Measurements from ENCODE around the gene PIK3C3. TPM values are rescaled to one million over a fixed set of nuclear protein-coding genes. Genes with fewer than 3 reads are reported as not detected.

PIK3C3 gene
- total RNA-seq, 1 experiment from 2014 or later = 50.8 TPM

DNA sequence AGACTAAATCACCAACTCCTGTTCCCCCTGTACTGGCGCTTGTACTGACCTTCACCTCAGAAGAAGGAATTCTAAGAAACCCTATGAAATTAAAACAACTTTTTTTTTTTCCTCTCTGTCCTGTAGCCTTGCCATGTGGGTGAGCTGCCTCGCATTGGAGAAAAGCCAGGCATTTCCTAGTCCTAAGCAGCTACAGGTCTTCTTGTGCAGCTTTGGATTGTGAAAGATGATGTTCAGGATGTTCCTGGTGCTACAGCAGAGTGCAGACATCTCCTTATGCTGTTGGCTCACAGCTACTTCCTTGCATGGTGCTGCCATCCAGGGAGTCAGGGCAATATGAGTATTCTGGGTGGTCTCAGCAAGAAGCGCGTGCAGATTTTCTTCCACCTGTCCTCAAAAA, 11.9 kb downstream of the PIK3C3 start:
- H3K27me3 ChIP-seq (replicated peaks; ENCODE audit: insufficient read depth, low read depth, low read length, poor library complexity) = no peaks in the 10 kb centered on the region
- no peak for DNase-seq (ENCODE audit: low spot score)
- TF ChIP-seq CTCF (conservative IDR thresholded peaks at IDR 0.05; ENCODE audit: low read depth, low read length) (no peak), EZH2 (IDR thresholded peaks at IDR 0.05; ENCODE audit: borderline replicate concordance, low read depth, low read length, poor library complexity, severe bottlenecking) (no peak)
- ChIA-PET POLR2A (ENCODE audit: low non-redundant PET) (no interaction called here), CTCF (no interaction called here)
- peaks cover 16% of the 10 kb centered on the region for H3K4me1 ChIP-seq (ENCODE audit: insufficient read depth, low read length, poor library complexity, severe bottlenecking)
- no TSS peak for BruUV-seq (replicated peaks)
- intact Hi-C loops (cut with micrococcal nuclease; ENCODE audit: unreplicated experiment) = no loop called here
- no peak overlapping the region for H3K4me3 ChIP-seq (ENCODE audit: low read depth, low read length, poor library complexity, severe bottlenecking)
- H3K9me3 ChIP-seq (ENCODE audit: low read depth, low read length, poor library complexity, severe bottlenecking) = no peaks in the 10 kb centered on the region
- peaks cover 17% of the 10 kb centered on the region for H3K36me3 ChIP-seq (ENCODE audit: insufficient read depth, low read length, poor library complexity, severe bottlenecking)
- H3K27ac ChIP-seq (ENCODE audit: low read depth, low read length, poor library complexity, severe bottlenecking) = no peak overlapping the region

DNA sequence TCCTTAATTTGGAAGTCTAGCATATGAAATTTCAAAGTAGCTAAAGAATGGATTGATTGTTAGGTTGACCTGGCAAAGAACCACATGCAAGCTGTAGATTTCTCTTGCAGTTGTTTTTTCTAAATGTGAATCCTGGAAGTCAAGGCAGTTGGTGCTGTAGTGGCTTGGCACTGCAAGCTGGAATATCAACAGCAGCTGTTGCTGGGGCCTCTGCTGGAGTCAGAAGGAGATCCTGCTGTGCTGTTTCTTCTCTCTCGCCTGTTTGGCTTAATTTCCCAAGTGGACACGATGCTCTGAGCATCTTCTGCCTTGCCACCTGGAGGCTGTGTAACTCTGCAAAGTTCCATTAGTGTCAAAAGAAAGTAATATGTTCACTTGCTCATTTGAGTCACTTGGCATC, 12.6 kb downstream of the PIK3C3 start:
- CTCF ChIA-PET = no interaction called here
- DNase-seq (ENCODE audit: low spot score) = no peak
- intact Hi-C loops (cut with micrococcal nuclease; ENCODE audit: unreplicated experiment) = no loop called here
- peaks cover 14% of the 10 kb centered on the region for H3K36me3 ChIP-seq (ENCODE audit: insufficient read depth, low read length, poor library complexity, severe bottlenecking)
- no peak overlapping the region for H3K27ac ChIP-seq (ENCODE audit: low read depth, low read length, poor library complexity, severe bottlenecking)
- no peaks in the 10 kb centered on the region for H3K27me3 ChIP-seq (replicated peaks; ENCODE audit: insufficient read depth, low read depth, low read length, poor library complexity)
- peaks cover 24% of the 10 kb centered on the region for H3K4me1 ChIP-seq (ENCODE audit: insufficient read depth, low read length, poor library complexity, severe bottlenecking)
- no peak overlapping the region for H3K4me3 ChIP-seq (ENCODE audit: low read depth, low read length, poor library complexity, severe bottlenecking)
- no peak for TF ChIP-seq CTCF (conservative IDR thresholded peaks at IDR 0.05; ENCODE audit: low read depth, low read length)
- TF ChIP-seq EZH2 (IDR thresholded peaks at IDR 0.05; ENCODE audit: borderline replicate concordance, low read depth, low read length, poor library complexity, severe bottlenecking) = no peak
- no peaks in the 10 kb centered on the region for H3K9me3 ChIP-seq (ENCODE audit: low read depth, low read length, poor library complexity, severe bottlenecking)
- POLR2A ChIA-PET (ENCODE audit: low non-redundant PET) = no interaction called here
- no TSS peak for BruUV-seq (replicated peaks)

DNA sequence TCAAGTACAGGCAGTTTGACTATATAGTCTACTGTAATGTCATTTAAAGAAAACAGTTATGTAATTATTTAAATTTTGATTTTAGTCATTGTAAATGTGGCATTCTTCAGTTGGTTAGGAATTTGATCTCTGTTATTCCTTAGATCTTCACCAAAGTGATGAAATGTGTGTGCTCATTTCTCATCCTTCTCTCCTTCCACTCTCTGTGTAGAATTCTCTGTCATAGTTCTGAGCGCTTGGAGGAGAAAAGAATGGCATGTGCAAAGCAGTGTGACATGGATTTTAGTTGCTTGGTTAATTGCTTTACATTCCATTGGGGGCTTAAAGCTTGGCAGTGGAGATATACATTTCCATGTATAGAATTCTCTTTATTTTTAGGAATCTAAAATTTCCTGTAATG, 14.8 kb downstream of the PIK3C3 start:
- peaks cover 34% of the 10 kb centered on the region for H3K4me1 ChIP-seq (ENCODE audit: insufficient read depth, low read length, poor library complexity, severe bottlenecking)
- no peak for DNase-seq (ENCODE audit: low spot score)
- no peaks in the 10 kb centered on the region for H3K9me3 ChIP-seq (ENCODE audit: low read depth, low read length, poor library complexity, severe bottlenecking)
- intact Hi-C loops (cut with micrococcal nuclease; ENCODE audit: unreplicated experiment) = no loop called here
- no peak overlapping the region for H3K27ac ChIP-seq (ENCODE audit: low read depth, low read length, poor library complexity, severe bottlenecking)
- no peak for TF ChIP-seq CTCF (conservative IDR thresholded peaks at IDR 0.05; ENCODE audit: low read depth, low read length)
- TF ChIP-seq EZH2 (IDR thresholded peaks at IDR 0.05; ENCODE audit: borderline replicate concordance, low read depth, low read length, poor library complexity, severe bottlenecking) = no peak
- ChIA-PET CTCF (no interaction called here), POLR2A (ENCODE audit: low non-redundant PET) (no interaction called here)
- H3K4me3 ChIP-seq (ENCODE audit: low read depth, low read length, poor library complexity, severe bottlenecking) = no peak overlapping the region
- no peaks in the 10 kb centered on the region for H3K27me3 ChIP-seq (replicated peaks; ENCODE audit: insufficient read depth, low read depth, low read length, poor library complexity)
- no TSS peak for BruUV-seq (replicated peaks)
- peaks cover 6% of the 10 kb centered on the region for H3K36me3 ChIP-seq (ENCODE audit: insufficient read depth, low read length, poor library complexity, severe bottlenecking)

Data from A673 (cell line).